Upper lobe of left lung (tissue), 4 donors: Measurements from ENCODE around the gene CDRT15.

Experiments
- CTCF ChIP-seq, 6 experiments: fragments of 450-650 bp in 4 of 6; fragments of 200-600 bp in 2 of 6; sonication (generic) in 2 of 6; IDR thresholded peaks; one replicate each; pipeline ENCODE4 v1.5.1; 2016 to 2019; ENCODE audit warnings: antibody characterized with exemption in 6 of 6
- POLR2AphosphoS5 ChIP-seq, 2 donors: sonication (generic); formaldehyde crosslinking; IDR thresholded peaks; one replicate each; pipeline ENCODE4 v1.5.1; 2017; ENCODE audit warnings: antibody characterized with exemption in 2 of 2

GRCh38 chr17:14261406-14261805 is 24.7 kb upstream of the CDRT15 start:
- no peak for TF ChIP-seq CTCF (IDR thresholded peaks at IDR 0.05)
- no peak for TF ChIP-seq POLR2AphosphoS5 (IDR thresholded peaks at IDR 0.05)
